Parathyroid adenoma (tissue), 2 donors: ENCODE data around the gene FBXO41.

Experiments used
- H2AFZ ChIP-seq: fragments of 300-600 bp; sonication (generic); one replicate; pipeline ENCODE4 v1.7.0; 2017; ENCODE audit warnings: antibody characterized with exemption, mild to moderate bottlenecking
- H3K27ac ChIP-seq: fragments of 300-600 bp; sonication (generic); one replicate; pipeline ENCODE4 v1.7.0; 2017
- H3K27me3 ChIP-seq: fragments of 300-600 bp; sonication (generic); one replicate; pipeline ENCODE4 v1.7.0; 2017; ENCODE audit warnings: low read length; ENCODE audit not compliant: control insufficient read depth, insufficient read depth
- H3K36me3 ChIP-seq: fragments of 300-600 bp; sonication (generic); one replicate; pipeline ENCODE4 v1.7.0; 2017; ENCODE audit warnings: low read length; ENCODE audit not compliant: control insufficient read depth, insufficient read depth
- H3K4me1 ChIP-seq: fragments of 300-600 bp; sonication (generic); one replicate; pipeline ENCODE4 v1.7.0; 2017; ENCODE audit warnings: control low read depth
- H3K4me2 ChIP-seq: fragments of 300-600 bp; sonication (generic); one replicate; pipeline ENCODE4 v1.7.0; 2017; ENCODE audit warnings: low read length
- H3K4me3 ChIP-seq: fragments of 300-600 bp; sonication (generic); one replicate; pipeline ENCODE4 v1.7.0; 2017; ENCODE audit warnings: low read depth, low read length
- H3K79me2 ChIP-seq: fragments of 300-600 bp; sonication (generic); one replicate; pipeline ENCODE4 v1.7.0; 2017; ENCODE audit warnings: control low read depth
- H3K9ac ChIP-seq: fragments of 300-600 bp; sonication (generic); one replicate; pipeline ENCODE4 v1.7.0; 2017; ENCODE audit warnings: mild to moderate bottlenecking
- H3K9me3 ChIP-seq: fragments of 300-600 bp; sonication (generic); one replicate; pipeline ENCODE4 v1.7.0; 2017; ENCODE audit warnings: low read length; ENCODE audit not compliant: control insufficient read depth
- CTCF ChIP-seq: fragments of 300-600 bp; sonication (generic); IDR thresholded peaks from one replicate; pipeline ENCODE4 v1.7.0; 2017; ENCODE audit warnings: antibody characterized with exemption, mild to moderate bottlenecking
- donor health status: primary hyperparathyroidism.

Gene FBXO41

GRCh38 chr2:73255007-73255644 lies 29.2 kb downstream of the FBXO41 start:
- Histone ChIP-seq H3K36me3 (no peaks in the 10 kb centered on the region), H3K4me2 (no peak overlapping the region), H3K4me3 (no peak overlapping the region), H3K9me3 (no peaks in the 10 kb centered on the region), H3K79me2 (no peaks in the 10 kb centered on the region), H3K4me1 (no peaks in the 10 kb centered on the region), H2AFZ (no peak overlapping the region), H3K9ac (no peak overlapping the region), H3K27me3 (no peaks in the 10 kb centered on the region), H3K27ac (no peak overlapping the region)
- no peak for TF ChIP-seq CTCF

- Histone ChIP-seq H3K4me3 (no peak overlapping the region), H3K4me1 (peaks cover 5% of the 10 kb centered on the region), H3K9ac (no peak overlapping the region), H3K9me3 (no peaks in the 10 kb centered on the region), H3K27ac (no peak overlapping the region), H3K79me2 (no peaks in the 10 kb centered on the region), H3K4me2 (no peak overlapping the region), H3K36me3 (no peaks in the 10 kb centered on the region), H2AFZ (no peak overlapping the region), H3K27me3 (no peaks in the 10 kb centered on the region)
- no peak for TF ChIP-seq CTCF
Measured at GRCh38 chr2:73254343-73255006, 29.8 kb downstream of the FBXO41 start.

DNA sequence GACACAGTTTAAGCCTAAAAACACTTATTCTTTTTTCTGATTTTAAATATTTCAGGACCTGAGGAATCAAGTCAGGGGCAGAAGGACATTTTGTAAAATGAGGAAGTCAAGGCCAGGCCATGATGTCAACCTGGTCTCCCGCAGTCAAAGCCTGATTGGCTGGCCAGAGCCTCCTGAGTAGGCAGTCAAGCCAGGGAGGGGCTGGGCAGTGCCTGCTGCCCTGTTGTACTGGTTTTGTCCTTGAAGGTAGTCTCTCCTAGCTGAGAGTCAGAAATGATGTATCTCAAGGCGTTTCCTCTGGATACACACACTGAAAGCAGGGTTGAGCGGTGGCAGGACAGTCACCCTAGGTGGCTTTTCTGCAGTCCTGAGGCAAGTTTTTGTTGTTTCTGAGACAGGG lies 30.4 kb downstream of the FBXO41 start:
- H3K4me1 ChIP-seq, result peaks cover 8% of the 10 kb centered on the region
- H3K4me2 ChIP-seq, result no peak overlapping the region
- H3K79me2 ChIP-seq, result no peaks in the 10 kb centered on the region
- H3K27me3 ChIP-seq, result no peaks in the 10 kb centered on the region
- no peak overlapping the region for H3K27ac ChIP-seq
- no peak for TF ChIP-seq CTCF
- no peaks in the 10 kb centered on the region for H3K9me3 ChIP-seq
- H3K36me3 ChIP-seq, result no peaks in the 10 kb centered on the region
- H3K4me3 ChIP-seq, result no peak overlapping the region
- no peak overlapping the region for H2AFZ ChIP-seq
- no peak overlapping the region for H3K9ac ChIP-seq

GRCh38 chr2:73253400-73253799 lies 30.9 kb downstream of the FBXO41 start:
- no peak for TF ChIP-seq CTCF
- no peak overlapping the region for H3K4me3 ChIP-seq
- H3K4me1 ChIP-seq, result peaks cover 9% of the 10 kb centered on the region
- no peaks in the 10 kb centered on the region for H3K79me2 ChIP-seq
- no peaks in the 10 kb centered on the region for H3K27me3 ChIP-seq
- H2AFZ ChIP-seq, result no peak overlapping the region
- H3K4me2 ChIP-seq, result no peak overlapping the region
- H3K9ac ChIP-seq, result no peak overlapping the region
- H3K27ac ChIP-seq, result no peak overlapping the region
- H3K9me3 ChIP-seq, result no peaks in the 10 kb centered on the region
- H3K36me3 ChIP-seq, result no peaks in the 10 kb centered on the region
